GM20431 (cell line): ENCODE measurements around the gene C1QTNF1.

Experiments
- in situ Hi-C: fragments of 300-500 bp; cut with MseI, MboI; formaldehyde crosslinking; loops from one replicate; pipeline ENCODE4 v1.15.0; 2020; ENCODE audit warnings: low sequenced_read_pairs; ENCODE audit not compliant: unreplicated experiment

Gene C1QTNF1

DNA sequence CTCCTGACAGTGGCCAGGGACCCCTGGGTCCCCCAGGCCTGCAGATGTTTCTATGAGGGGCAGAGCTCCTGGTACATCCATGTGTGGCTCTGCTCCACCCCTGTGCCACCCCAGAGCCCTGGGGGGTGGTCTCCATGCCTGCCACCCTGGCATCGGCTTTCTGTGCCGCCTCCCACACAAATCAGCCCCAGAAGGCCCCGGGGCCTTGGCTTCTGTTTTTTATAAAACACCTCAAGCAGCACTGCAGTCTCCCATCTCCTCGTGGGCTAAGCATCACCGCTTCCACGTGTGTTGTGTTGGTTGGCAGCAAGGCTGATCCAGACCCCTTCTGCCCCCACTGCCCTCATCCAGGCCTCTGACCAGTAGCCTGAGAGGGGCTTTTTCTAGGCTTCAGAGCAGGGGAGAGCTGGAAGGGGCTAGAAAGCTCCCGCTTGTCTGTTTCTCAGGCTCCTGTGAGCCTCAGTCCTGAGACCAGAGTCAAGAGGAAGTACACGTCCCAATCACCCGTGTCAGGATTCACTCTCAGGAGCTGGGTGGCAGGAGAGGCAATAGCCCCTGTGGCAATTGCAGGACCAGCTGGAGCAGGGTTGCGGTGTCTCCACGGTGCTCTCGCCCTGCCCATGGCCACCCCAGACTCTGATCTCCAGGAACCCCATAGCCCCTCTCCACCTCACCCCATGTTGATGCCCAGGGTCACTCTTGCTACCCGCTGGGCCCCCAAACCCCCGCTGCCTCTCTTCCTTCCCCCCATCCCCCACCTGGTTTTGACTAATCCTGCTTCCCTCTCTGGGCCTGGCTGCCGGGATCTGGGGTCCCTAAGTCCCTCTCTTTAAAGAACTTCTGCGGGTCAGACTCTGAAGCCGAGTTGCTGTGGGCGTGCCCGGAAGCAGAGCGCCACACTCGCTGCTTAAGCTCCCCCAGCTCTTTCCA, 25.1 kb downstream of the C1QTNF1 start:
- in situ Hi-C loops, result no loop called here

DNA sequence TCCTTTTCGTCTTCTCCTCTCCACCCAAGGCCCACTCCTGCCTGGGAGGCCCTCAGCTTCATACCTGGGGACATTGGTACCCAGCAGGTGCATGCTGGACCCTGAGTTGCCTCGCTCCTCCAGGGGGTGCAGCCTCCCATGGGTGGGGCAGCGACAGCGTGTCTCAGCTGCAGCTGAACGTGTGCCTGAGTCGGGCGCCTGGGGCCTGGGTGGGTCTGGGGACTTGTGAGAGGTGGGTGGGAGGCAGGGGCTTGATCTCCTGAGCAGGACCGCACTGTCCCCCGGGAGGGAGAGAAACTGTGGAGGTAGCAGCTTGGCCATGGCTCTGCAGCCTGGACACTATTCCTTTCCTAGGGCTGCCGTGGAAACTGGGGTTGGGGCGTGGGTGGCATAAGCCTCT, 25.9 kb downstream of the C1QTNF1 start:
- in situ Hi-C loops, result no loop called here

DNA sequence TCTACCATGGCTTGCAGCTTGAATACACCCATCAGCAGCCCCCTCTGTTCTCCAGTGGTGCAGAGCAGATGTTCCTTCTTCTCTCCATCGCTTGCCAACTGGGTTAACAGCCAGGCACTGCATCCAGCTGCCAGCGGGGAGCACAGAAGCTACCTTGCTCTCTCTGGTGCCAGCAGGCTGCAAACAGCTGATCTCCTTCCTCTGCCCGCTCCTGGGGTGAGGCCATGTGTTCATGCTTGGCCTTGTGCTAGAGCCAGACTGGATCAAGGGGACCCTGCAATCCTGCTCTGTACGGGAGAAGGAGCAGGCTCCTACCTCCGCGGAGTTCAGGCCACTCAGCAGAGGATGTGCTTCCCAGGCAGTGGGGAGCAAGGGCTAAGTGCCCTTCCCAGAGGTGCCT, 26.6 kb downstream of the C1QTNF1 start:
- in situ Hi-C loops, result no loop called here

DNA sequence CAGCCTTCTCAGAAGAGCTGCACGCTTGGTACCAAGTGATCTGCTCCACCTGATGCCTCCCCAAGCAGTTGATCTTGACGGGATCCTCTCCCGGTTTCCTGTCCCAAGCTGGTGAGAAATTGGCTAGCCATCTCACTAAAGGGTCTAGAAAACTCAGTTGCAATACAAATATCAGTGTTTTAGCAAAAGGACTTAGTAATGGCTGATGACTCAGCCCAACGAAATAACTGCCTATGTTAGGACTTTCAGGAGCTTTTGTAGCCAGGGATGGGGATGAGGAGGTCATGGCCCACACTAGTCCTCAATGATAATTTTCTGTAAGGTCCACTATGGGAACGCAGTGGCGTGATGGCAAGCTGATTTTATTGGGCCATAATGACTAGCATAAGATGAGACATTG, 27.3 kb downstream of the C1QTNF1 start:
- in situ Hi-C loops, result no loop called here

DNA sequence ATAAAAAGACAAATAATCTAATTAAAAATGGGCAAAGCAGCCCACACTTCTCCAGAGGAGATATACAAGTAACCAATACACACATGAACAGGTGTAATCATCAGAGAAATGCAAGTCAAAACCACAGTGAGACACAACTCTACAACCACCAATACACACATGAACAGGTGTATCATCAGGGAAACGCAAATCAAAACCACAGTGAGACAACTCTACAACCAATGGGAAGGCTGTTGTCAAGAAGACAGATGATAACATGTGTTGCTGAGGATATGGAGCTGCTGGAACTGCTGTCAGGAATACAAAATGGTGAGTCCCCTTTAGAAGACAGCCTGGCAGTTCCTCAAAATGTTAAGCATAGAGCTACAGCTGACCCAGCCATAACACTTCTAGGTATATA, 28.2 kb downstream of the C1QTNF1 start:
- in situ Hi-C loops, result no loop called here

DNA sequence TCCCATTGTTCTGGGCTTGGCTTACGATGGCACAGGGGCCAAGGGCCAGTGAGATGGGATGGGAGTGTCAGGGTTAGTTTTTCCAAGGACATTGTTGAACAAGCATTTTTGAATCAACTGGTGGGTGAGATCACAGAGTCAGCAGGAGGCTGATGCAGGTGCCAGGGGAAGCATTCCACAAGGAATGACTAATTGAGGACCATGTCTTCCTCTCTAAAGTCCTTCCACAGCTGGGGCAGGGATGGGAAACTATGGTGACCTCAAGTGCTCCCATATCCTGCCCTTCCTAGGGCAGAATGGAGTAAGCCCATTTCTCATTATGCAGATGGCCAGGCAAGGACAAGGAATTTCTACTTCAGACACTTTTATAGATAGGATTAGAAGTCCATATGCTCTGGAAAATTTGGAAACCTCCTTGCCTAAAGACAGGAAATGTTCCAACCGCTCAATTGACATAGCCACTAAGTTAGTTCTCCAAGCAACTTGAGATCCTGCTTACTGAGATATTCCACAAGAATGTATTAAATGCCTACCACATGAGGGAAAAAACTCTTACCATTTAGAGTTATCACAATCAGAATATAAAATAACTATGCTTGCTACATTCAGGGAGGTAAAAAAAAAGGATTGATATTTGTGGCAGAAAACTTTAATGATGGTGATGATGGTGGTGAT, 29.4 kb downstream of the C1QTNF1 start:
- in situ Hi-C loops, result no loop called here

DNA sequence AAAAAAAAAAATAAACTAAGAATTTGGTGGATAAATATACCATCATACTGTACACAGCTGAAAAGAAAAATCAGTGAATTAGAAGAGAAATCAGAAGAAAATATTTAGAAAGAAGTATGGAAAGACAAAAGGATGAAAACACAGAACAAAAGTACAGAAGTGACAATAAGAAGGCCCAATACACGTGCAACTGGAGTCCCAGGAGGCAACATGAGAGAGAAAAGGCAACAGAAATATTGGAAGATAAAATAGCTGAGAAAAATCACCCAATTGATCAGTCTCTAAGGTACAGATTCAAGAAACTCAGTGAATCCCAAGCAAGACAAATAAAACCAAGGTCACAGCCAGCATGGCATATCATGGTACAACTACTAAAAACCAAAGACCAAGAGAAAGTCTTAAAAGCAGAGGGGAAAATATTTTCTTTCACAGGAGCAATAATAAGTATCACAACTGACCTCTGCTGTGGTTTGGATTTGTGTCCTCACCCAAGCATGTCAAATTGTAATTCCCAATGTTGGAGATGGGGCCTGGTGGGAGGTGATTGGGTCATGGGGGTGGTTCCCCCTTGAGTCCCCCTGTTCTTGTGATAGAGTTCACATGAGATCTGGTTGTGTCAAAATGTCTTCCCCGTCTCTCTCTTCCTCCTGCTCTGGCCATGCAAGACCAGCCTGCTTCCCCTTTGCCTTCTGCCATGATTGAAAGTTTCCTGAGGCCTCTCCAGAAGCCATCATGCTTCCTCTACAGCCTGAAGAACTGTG, 30.4 kb downstream of the C1QTNF1 start:
- in situ Hi-C loops, result no loop called here

DNA sequence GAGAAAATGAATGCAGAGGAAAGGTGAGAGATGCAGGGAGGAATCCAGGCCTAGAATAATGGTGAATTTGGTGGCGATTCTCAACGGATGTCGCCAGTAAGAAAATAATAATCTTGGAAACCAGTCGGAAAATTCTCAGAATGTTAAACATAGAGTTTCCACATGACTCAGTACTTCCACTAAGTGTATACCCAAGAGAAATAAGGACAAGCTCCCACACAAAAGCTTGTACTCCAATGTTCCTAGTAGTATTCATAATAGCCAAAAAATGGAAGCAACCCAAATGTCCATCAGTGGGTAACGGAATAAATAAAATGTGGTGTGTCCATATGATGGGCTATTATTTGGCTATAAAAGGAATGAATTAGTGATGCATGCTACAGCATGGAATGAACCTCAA, 31.2 kb downstream of the C1QTNF1 start:
- in situ Hi-C loops, result no loop called here

DNA sequence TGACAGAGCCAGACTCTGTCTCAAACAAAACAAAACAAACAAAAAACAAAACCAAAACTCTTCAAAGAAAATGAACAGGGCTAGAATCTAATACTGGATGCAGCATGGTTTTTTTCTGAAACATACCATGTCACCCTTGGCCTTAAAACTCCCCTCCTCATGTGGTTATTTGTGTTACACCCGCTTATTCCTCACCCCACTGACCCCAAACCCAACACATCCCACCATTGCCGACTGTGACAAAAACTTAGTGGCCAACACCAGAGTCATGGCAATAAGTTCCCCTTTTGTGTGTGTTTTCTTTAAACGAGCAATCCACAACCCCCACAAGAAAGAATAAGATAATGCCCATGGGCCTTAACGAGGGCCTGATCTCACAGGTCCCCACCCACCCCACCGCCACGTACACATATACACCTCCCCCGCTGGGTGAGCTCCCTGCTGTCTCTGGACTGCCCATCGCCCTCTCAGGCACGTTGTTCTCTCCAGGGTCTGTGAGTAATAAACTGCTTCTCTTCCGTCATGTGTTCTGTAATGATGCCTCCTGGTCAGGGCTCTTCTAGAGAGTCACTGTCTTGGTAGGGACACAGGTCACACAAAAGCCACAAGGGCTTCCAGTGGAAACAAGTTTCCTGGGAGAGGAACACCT, 33.9 kb downstream of the C1QTNF1 start:
- in situ Hi-C loops, result no loop called here

DNA sequence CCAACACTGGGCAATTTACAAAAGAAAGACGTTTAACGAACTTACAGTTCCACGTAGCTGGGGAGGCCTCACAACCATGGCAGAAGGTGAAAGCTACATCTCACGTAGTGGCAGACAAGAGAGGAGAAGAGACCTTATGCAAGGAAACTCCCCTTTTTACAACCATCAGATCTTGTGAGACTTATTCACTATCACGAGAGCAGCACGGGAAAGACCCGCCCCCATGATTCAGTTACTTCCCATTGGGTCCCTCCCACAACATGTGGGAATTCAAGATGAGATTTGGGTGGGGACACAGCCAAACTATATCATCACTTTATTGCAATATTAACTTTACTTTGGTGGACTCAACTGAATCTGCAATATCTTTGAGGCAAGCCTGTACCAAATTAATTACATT, 38.7 kb downstream of the C1QTNF1 start:
- in situ Hi-C loops, result no loop called here

DNA sequence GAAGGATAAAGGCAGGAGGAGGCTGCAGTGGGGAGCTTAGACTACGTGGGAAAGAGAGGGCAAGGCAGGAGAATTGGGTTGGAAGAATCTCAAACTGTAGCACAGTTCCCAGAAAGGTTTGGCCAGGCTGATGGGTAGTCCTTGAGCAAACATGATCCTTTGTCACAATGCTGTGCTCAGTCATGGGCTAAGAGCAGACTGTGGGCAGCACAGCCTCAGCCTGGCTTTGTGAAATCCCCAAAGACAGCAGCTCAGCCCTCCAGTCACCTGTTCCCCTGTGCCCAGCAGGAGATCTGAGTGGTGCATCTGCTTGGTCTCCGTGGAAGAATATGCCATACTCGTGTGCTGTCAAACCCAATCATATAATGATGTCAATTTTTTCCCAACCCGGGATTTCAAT, 40.1 kb downstream of the C1QTNF1 start:
- in situ Hi-C loops, result no loop called here

DNA sequence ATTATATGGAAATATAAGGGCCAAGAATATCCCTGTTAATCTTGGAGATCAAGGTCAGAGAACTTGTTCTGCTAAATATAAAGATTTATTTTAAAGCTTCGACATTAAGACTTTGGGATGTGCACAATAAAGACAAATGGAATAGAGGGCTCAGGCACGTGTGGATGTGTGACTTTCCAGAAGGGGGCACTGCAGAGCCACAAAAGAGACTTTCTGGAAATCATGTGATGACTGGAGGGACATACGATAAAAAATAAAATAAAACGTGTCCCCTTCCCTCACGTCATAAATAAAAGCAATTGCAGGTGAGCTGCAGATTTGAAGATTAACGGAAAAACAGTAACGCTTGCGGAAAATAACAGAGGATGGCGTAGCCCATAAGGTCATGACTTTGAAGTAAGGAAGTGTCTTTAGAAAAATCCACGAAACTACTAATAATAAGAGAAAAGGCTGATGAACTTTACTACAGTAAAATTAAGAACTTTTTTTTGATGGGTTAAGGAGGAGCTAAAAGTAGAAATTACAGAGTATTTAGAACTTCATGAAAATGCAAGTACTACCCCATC, 41.2 kb downstream of the C1QTNF1 start:
- in situ Hi-C loops, result no loop called here

DNA sequence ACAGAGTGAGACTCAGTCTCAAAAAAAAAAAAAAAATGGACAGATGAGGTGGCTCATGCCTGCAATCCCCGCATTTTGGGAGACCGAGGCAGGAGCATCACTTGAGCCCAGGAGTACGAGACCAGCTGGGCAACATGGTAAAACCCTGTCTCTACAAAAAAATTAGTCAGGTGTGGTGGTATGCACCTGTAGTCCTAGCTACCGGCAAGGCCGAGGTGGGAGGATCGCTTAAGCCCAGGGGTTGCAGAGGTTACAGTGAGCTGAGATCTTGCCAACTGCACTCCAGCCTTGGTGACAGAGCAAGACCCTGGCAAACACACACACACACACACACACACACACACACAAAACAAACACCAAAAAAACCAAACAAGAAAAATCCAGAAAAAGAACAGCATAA, 43.0 kb downstream of the C1QTNF1 start:
- in situ Hi-C loops, result no loop called here

DNA sequence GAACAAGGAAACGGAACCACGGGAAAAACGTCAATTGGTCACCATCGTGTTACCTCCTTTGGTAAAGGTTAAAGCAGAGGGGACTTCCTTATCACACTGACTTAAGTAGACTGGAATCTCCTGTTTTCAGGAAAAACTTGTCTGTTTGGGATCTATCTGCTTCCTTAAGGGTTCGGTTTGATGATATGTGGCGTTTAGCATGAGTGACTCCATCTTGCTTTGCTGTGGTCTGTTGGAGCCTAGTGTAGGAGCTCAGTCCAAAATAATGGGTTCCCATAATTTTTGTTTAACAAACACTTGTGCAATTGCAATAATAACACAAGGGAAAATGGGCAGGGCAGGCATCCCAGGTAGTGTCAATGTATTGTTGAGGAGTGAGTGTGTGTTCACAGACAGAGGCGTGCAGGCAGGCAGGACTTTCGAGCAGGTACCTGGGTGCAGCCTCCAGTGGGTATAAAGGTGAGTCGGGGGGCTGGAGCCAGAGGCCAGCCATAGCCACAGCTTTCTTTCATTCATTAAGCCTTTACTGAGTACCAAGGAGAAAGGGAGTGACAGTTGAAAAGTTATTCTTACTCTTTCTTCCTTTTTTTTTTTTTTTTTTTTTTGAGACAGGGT, 46.4 kb downstream of the C1QTNF1 start:
- in situ Hi-C loops, result no loop called here

DNA sequence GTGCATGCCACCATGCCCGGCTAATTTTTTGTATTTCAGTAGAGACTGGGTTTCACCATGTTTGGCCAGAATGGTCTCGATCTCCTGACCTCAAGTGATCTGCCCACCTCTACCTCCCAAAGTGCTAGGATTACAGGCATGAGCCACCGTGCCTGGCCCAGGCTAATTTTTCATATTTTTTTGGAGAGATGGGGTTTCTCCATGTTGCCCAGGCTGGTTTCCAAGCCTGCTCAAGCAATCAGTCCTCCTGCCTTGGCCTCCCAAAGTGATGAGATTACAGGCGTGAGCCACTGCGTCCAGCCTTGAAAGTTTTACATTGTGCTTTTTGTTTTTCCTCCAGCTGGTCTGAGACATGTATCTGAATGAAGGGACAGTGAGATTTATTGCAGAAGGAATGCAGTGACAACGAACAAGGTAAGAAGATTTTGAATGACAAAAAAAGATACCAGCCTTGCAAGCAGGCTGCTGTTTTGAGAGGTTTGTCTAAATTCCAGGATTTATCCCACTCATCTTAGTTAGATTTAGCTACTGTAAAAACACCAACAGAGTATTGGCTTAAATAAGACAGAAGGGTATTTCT, 47.3 kb downstream of the C1QTNF1 start:
- in situ Hi-C loops, result no loop called here

DNA sequence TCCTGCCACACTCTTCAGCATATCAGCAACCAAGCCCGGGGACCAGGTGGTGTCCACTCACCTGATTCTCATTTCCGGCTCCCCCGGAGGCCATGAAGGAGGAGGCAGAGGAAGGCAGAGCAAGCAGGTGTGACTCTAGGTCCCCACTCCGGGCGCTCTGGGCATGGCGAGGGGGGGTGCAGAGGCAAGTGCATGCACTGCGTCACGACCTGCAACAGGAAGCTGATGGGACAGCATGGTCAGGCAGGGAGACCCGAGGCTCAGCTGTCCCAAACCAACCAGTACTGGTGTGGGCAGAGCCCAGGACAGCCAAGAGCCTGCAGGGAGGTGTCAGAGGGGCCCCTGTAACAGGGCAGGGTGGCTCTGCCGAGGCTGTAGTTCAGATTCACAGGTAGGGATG, 48.6 kb downstream of the C1QTNF1 start:
- in situ Hi-C loops, result no loop called here

DNA sequence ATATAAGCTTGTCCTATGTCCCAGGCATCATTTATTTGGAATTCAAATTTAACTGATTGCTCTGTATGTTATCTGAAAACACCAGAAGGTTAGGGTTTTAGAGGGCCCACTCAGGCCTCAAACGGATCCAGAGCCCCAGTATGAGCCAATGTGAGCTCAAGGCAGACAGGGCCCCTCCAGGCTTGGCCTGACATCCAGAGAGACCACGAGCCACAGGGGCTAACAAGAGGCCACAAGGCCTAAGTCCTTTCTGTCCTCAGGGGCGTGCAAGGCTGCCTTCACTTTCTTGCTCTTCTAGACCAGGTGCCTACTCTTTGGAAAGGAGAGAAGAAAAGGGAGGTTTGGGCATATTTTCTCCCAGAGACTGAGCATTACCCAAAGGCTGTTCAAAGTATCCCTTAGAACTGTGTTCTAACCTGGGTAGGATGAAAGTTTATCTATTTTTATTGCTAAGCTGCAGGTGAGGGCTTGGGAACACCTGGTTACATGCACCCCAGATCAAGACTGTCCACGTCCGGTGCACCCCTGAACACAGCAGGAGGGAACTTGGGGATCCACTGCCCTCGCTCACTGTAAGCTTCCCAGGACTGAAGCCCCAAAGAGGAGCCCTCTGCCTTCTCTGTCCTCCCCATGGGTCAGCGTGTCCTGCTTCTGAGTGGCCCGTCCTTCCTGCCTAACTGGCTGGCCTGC, 49.2 kb downstream of the C1QTNF1 start:
- in situ Hi-C loops, result no loop called here

DNA sequence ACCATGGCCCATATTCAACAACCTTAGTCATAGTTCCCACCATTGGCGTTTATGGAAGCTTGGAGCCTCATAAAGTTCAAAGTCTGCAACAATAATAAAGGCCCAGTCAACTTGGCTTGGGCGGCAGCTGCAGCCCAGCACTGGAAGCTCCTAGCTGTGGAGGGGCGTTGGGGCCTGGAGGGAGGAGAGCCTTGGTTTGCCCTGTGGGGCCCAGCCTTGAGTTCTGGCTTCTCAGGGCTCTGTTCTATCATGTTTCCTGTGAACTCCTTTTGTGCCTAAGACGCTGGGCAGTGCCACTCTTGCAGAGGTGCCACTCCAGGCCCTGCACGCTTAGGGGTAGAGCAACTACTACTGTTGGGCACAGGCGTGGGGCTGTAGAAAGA, 49.7 kb downstream of the C1QTNF1 start:
- in situ Hi-C loops, result no loop called here
